H1 (cell line): Measurements from ENCODE around the gene DPEP3. TPM values are rescaled to one million over a fixed set of nuclear protein-coding genes. Genes with fewer than 3 reads are reported as not detected.

Experiments used
- EP300 ChIP-seq, 2 experiments: IDR thresholded peaks; 1 replicate in 1 of 2; 2 replicates in 1 of 2; pipeline ENCODE4 v1.6.1; 2011 to 2012; ENCODE audit warnings: low read depth in 2 of 2, low read length in 2 of 2, mild to moderate bottlenecking in 2 of 2, borderline replicate concordance in 1 of 2, inconsistent platforms in 1 of 2, moderate library complexity in 1 of 2
- HDAC2 ChIP-seq, 2 experiments: fragments of 300-600 bp in 1 of 2; sonication (generic) in 1 of 2; IDR thresholded peaks; 2 replicates each; pipeline ENCODE4 v1.6.1; 2011 to 2012; ENCODE audit warnings: low read depth in 2 of 2, low read length in 2 of 2, mild to moderate bottlenecking in 2 of 2, moderate library complexity in 2 of 2, borderline replicate concordance in 1 of 2, inconsistent platforms in 1 of 2
- POLR2AphosphoS5 ChIP-seq: IDR thresholded peaks from 2 replicates; pipeline ENCODE4 v1.6.1; 2011; ENCODE audit warnings: low read depth, low read length
- TBP ChIP-seq: IDR thresholded peaks from 2 replicates; pipeline ENCODE4 v1.6.1; 2011; ENCODE audit warnings: low read depth, low read length, improper control_type of control experiment
- polyA plus RNA-seq, 7 experiments: library from polyadenylated mRNA; depleted of rRNA in 3 of 7; stranded (reverse) in 5 of 7; unstranded in 2 of 7; fragments of >200 nt in 5 of 7; fragments of 200-250 nt in 2 of 7; gene quantifications; 1 replicate in 5 of 7; 2 replicates in 1 of 7; 4 replicates in 1 of 7; pipeline versions ENCODE4 v1.2.1 to v1.2.3, GENCODE V29; 2011 to 2013; ENCODE audit warnings: missing spikeins in 2 of 7, mixed read lengths in 2 of 7
- total RNA-seq: library from RNA; stranded (reverse); fragmentation: NEBNext Ultra II Directional; extraction: Animal tissue kit (Norgen Biotek cat#: 25700); gene quantifications from 2 replicates; pipeline ENCODE4 v1.2.1, GENCODE V29; 2021
- TF ChIP-seq, protein P1 (sequence below): fragments of 300-600 bp; sonication (generic); IDR thresholded peaks from 2 replicates; pipeline ENCODE4 v1.7.1; 2012; ENCODE audit warnings: low read length, moderate library complexity, mild to moderate bottlenecking, inconsistent platforms; ENCODE audit not compliant: insufficient replicate concordance

The DPEP3 gene
- total and polyA plus RNA-seq, 2 of the 8 experiments (the other 6 are each of a cell fraction or from before 2014, with no cell fraction given), result 6.5 to 9.9 TPM

DNA sequence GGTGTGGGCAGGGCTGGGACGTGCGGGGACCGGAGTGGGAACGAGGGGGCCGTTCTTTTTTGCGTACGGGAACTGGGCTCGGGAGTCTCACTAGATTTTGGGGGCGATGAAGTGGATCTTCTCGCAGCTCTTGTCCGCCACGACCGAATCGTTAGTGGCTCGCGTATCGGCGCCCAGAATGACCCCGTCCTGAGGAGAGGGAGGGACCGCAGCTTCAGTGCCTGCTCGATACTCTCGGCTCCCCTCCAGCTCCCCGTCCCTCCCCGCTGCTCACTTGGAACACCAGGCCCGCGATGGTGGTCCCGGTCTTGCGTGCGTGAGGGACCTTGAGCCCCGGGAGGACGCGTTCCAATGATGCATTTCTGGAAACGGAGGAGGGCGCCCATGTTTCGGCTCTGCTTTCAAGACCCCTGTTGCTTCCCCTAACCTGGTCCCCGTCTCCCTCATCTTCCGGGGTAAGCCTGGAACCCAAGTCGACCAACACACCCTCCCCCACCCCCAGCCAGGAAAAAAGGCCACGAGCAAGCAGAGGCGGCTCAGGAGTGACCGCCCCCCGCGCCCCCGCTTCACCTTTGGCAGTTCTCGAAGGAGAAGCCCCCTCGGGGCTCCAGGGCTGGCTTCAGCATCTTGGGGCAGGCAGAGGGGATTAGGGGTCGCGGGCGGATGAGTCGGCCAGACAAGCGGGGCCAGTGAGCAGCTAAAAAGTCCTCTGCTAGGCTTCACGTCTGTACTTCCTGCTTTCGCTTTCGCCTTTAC is 44.0 kb downstream of the DPEP3 start, which contains the start of gene PSMB10 (continued):
- TF ChIP-seq HDAC2 (IDR thresholded peaks at IDR 0.05; ENCODE audit: borderline replicate concordance in 1 of 2, low read depth in 2 of 2, low read length in 2 of 2) (no peak; a peak in 1 of 4 replicates), POLR2AphosphoS5 (peak; percentile 65), EP300 (IDR thresholded peaks at IDR 0.05; ENCODE audit: borderline replicate concordance in 1 of 2, low read depth in 2 of 2, low read length in 2 of 2) (no peak), TBP (no peak; the same call in none of the 2 replicates)
- TF ChIP-seq, protein P1, sequence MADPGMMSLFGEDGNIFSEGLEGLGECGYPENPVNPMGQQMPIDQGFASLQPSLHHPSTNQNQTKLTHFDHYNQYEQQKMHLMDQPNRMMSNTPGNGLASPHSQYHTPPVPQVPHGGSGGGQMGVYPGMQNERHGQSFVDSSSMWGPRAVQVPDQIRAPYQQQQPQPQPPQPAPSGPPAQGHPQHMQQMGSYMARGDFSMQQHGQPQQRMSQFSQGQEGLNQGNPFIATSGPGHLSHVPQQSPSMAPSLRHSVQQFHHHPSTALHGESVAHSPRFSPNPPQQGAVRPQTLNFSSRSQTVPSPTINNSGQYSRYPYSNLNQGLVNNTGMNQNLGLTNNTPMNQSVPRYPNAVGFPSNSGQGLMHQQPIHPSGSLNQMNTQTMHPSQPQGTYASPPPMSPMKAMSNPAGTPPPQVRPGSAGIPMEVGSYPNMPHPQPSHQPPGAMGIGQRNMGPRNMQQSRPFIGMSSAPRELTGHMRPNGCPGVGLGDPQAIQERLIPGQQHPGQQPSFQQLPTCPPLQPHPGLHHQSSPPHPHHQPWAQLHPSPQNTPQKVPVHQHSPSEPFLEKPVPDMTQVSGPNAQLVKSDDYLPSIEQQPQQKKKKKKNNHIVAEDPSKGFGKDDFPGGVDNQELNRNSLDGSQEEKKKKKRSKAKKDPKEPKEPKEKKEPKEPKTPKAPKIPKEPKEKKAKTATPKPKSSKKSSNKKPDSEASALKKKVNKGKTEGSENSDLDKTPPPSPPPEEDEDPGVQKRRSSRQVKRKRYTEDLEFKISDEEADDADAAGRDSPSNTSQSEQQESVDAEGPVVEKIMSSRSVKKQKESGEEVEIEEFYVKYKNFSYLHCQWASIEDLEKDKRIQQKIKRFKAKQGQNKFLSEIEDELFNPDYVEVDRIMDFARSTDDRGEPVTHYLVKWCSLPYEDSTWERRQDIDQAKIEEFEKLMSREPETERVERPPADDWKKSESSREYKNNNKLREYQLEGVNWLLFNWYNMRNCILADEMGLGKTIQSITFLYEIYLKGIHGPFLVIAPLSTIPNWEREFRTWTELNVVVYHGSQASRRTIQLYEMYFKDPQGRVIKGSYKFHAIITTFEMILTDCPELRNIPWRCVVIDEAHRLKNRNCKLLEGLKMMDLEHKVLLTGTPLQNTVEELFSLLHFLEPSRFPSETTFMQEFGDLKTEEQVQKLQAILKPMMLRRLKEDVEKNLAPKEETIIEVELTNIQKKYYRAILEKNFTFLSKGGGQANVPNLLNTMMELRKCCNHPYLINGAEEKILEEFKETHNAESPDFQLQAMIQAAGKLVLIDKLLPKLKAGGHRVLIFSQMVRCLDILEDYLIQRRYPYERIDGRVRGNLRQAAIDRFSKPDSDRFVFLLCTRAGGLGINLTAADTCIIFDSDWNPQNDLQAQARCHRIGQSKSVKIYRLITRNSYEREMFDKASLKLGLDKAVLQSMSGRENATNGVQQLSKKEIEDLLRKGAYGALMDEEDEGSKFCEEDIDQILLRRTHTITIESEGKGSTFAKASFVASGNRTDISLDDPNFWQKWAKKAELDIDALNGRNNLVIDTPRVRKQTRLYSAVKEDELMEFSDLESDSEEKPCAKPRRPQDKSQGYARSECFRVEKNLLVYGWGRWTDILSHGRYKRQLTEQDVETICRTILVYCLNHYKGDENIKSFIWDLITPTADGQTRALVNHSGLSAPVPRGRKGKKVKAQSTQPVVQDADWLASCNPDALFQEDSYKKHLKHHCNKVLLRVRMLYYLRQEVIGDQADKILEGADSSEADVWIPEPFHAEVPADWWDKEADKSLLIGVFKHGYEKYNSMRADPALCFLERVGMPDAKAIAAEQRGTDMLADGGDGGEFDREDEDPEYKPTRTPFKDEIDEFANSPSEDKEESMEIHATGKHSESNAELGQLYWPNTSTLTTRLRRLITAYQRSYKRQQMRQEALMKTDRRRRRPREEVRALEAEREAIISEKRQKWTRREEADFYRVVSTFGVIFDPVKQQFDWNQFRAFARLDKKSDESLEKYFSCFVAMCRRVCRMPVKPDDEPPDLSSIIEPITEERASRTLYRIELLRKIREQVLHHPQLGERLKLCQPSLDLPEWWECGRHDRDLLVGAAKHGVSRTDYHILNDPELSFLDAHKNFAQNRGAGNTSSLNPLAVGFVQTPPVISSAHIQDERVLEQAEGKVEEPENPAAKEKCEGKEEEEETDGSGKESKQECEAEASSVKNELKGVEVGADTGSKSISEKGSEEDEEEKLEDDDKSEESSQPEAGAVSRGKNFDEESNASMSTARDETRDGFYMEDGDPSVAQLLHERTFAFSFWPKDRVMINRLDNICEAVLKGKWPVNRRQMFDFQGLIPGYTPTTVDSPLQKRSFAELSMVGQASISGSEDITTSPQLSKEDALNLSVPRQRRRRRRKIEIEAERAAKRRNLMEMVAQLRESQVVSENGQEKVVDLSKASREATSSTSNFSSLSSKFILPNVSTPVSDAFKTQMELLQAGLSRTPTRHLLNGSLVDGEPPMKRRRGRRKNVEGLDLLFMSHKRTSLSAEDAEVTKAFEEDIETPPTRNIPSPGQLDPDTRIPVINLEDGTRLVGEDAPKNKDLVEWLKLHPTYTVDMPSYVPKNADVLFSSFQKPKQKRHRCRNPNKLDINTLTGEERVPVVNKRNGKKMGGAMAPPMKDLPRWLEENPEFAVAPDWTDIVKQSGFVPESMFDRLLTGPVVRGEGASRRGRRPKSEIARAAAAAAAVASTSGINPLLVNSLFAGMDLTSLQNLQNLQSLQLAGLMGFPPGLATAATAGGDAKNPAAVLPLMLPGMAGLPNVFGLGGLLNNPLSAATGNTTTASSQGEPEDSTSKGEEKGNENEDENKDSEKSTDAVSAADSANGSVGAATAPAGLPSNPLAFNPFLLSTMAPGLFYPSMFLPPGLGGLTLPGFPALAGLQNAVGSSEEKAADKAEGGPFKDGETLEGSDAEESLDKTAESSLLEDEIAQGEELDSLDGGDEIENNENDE, result no peak
